ENCODE data around the gene ZMYND8.

GRCh38 chr20:47272893-47273590 lies 83.5 kb downstream of the ZMYND8 start:
- no peak for TF ChIP-seq FOXP2 (optimal IDR thresholded peaks at IDR 0.05; ENCODE audit: borderline replicate concordance, extremely low read depth, extremely low read length, insufficient read depth)
- TF ChIP-seq REST (IDR thresholded peaks at IDR 0.05; ENCODE audit: insufficient read depth in 1 of 2, low read depth in 2 of 2, low read length in 2 of 2) = no peak
- no peak for TF ChIP-seq POLR2AphosphoS5 (IDR thresholded peaks at IDR 0.05; ENCODE audit: low read depth, low read length)
- no peak for TF ChIP-seq SIN3A (IDR thresholded peaks at IDR 0.05; ENCODE audit: borderline replicate concordance, insufficient read depth, low read length)

Measured in PFSK-1 (cell line).